NCI-H2196 treated with DMSO at 0.1 percent for 48 hours (cell line): ENCODE measurements around the gene SDK2.

ENCODE experiments used
- DNase-seq: peaks from one replicate; lab custom pipeline; 2025; ENCODE audit not compliant: unreplicated experiment; lab: John Stamatoyannopoulos, UW

SDK2 gene, protein sequence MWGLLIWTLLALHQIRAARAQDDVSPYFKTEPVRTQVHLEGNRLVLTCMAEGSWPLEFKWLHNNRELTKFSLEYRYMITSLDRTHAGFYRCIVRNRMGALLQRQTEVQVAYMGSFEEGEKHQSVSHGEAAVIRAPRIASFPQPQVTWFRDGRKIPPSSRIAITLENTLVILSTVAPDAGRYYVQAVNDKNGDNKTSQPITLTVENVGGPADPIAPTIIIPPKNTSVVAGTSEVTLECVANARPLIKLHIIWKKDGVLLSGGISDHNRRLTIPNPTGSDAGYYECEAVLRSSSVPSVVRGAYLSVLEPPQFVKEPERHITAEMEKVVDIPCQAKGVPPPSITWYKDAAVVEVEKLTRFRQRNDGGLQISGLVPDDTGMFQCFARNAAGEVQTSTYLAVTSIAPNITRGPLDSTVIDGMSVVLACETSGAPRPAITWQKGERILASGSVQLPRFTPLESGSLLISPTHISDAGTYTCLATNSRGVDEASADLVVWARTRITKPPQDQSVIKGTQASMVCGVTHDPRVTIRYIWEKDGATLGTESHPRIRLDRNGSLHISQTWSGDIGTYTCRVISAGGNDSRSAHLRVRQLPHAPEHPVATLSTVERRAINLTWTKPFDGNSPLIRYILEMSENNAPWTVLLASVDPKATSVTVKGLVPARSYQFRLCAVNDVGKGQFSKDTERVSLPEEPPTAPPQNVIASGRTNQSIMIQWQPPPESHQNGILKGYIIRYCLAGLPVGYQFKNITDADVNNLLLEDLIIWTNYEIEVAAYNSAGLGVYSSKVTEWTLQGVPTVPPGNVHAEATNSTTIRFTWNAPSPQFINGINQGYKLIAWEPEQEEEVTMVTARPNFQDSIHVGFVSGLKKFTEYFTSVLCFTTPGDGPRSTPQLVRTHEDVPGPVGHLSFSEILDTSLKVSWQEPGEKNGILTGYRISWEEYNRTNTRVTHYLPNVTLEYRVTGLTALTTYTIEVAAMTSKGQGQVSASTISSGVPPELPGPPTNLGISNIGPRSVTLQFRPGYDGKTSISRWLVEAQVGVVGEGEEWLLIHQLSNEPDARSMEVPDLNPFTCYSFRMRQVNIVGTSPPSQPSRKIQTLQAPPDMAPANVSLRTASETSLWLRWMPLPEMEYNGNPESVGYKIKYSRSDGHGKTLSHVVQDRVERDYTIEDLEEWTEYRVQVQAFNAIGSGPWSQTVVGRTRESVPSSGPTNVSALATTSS (N-terminal part only)

DNA sequence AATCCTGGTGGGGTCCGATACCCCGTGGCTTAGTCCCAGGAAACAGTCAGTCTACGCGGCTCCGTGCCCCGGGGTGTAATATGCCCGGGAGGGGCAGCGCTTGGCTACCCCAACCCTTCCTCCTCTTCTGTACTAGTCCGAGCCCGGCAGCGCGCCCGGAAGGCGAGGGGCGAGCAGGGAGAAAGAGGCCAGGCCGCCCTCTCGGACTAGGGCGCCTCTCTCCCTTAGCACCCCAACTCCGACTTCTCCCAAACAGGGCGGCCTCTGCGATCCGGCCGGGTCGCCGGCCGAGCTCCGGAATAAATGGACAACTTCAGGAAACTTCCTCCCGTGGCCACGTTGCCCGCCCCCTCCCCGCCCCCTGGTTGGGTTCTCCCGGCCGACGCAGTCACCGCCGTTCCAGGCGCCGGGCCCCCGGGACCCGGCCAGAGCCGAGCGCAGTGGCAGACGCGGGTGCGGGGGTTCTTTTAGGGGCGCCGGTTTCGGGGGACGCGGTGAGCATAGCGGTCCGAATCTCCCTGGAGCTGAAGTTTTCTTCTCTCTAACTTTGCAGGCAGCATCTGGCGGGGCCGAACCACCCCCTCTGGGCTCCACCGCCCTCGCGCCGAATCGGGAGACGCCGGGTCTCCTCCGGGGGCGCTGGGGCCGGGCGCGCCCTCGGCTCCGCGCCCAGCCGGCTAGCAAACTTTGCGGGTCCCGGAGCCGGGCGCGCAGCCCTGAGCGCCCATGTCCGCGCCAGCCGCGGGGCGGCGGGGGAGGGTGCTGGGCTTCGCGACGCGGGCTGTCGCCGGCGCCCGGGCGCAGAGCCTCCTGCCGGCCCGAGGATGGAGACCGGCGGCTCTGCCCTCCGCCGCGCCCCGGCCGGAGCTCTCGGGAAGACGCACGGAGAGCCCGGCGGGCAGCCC lies at the start of gene SDK2:
Gene SDK2 (minus strand): TSS at position 301 of the 905 bp plus-strand sequence. CDS start 357 bp downstream, outside the sequence.
- DNase-seq: no peak

DNA sequence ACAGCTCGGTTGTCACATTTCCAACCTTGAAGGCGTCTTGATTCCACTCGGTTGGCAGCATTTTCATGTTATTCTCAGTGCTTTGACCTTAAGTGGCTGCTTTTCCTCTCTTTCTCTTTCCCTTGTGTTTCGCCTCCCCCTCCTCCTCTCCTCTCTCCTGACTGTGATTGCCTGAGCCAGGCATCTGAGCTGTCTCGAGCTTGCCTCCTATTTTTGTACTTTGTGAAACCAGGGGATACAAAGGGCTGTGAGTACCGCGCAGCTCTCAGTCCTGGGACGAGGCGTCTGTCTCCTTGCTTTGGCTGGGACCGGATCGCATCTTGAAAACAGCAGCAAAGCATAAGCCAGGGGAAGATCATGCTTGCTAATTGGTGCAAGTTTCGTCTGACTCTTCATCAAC lies 48.8 kb upstream of the SDK2 start:
- no peak for DNase-seq

DNA sequence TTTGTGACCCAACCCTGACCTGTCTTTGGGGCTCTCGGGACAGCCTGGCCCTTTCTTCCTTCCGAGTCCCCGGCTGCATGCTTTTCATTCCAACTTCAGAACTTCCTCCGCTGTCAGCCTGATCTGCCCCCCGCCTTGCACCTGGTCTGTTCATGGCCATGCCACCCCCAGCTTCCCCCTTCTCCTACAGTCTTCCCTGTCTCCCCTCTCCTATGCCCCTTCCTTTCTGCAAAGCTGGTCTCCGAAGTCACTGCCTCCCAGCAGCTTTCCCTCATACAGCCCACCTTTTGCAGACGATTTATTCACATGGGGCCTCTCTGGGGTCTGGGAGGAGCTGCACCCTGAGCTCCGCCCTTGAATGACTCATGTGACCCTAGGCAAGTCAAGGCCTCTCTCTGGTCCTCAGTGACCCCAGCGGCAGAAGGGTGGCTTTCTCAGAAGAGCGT lies 47.1 kb upstream of the SDK2 start:
- no peak for DNase-seq

GRCh38 chr17:73690676-73691075 lies 46.4 kb upstream of the SDK2 start:
- no peak for DNase-seq

DNA sequence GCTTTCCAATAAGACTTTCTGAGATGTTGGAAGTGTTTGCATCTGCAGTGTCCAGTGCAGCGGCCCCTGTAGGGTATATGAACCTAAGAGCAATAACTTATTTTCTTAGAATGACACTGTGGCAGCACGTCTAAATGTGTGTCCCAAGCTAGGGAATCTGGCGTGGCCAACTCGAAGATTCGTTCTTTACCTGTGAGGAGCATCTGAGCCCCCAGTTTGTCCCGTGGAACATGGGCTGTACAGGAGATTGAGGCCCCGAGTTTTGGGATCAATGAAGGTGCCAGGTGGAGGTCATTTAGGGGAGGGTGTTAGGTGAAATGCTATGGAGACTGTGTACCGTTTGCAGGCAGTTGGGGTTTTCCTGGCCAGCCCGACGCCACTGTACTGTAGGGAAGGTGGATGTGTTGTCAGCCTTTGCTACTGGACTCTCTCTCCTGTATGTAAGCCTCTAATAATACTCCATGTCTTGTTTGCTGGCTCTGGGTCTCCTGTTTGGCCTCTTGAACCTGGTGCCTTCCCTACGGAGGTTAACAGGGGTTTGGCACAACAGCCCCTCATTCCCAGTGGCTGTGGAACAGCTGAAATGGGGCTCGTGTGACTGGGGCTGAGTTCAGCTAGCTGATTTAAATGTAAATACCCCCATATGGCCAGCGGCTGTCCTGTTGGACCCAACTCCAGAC lies 45.5 kb upstream of the SDK2 start:
- DNase-seq: no peak

DNA sequence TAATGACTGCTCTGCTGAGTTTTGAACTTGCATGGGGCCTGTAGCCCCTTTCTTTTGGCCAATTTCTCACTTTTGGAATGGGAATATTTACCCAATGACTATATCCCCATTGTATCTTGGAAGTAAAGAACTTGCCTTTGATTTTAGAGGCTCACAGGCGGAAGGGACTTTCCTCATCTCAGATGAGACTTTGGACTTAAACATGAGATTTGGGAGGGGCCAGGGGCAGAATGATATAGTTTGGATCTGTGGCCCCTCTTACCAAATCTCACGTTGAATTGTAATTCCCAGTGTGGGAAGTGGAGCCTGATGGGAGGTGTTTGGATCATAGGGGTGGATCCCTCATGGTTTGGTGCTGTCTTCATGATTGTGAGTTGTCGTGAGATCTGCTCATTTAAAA lies 42.7 kb upstream of the SDK2 start:
- no peak for DNase-seq

DNA sequence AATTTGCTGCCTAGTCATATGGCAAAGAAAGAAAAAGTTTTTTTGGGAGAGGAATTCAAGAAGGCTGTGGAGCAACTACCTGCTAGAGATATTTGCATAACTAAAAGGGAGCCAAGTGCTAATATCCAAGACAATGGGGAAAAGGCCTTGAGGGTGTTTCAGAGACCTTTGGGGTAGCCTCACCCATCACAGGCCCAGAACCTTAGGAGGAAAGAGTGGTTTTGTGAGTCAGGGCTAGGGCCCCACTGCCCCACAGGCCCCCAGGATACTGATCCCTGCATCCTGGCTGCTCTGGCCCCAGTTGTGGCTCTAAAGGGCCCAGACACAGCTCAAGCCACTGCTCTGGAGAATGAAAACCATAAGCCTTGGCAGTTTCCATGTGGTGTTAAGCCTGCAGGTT lies 41.9 kb upstream of the SDK2 start:
- no peak for DNase-seq

GRCh38 chr17:73684183-73684582 lies 39.9 kb upstream of the SDK2 start:
- DNase-seq: no peak

- DNase-seq: no peak
Observed at GRCh38 chr17:73683771-73684170, 39.5 kb upstream of the SDK2 start.

DNA sequence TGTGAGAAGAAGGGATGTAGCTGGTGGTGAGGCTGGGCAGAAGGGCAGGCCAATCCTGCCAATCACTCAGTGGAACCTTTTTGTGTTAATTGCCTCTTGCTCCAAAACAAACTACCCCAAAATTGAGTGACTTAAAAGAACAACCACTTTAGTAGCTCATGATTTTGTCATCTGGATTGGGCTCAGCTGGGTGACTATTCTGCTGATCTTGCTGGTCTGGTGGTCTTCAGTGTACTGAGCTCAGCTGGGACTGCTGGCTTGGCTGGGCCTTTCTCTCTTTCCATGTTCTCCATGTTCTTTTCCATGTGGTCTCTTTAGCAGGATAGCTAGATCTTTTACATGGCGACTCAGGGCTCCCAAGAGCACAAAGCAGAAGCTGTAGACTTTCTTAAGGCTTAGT lies 37.7 kb upstream of the SDK2 start:
- no peak for DNase-seq

GRCh38 chr17:73679476-73679875 lies 35.2 kb upstream of the SDK2 start:
- DNase-seq: no peak

DNA sequence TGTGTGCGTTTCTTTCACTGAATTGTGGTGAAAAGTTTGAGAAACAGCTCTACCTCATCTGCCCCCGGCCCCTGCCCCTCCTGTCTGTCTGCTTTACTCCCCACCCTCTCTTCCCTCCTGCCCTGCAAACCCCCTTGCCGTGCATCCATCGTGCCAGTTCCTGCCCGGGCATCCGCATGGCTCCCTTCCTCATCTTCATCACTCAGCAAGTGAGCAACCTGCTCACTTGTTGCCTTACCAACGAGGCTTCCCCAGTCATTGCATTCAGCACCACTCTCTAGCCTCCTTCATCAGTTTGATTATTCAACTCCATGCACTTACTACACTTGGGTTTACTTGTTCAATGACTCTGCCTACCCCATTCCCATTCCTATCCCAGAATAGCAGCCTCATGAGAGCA lies 34.8 kb upstream of the SDK2 start:
- DNase-seq: no peak

GRCh38 chr17:73669771-73670170 lies 25.5 kb upstream of the SDK2 start:
- no peak for DNase-seq

DNA sequence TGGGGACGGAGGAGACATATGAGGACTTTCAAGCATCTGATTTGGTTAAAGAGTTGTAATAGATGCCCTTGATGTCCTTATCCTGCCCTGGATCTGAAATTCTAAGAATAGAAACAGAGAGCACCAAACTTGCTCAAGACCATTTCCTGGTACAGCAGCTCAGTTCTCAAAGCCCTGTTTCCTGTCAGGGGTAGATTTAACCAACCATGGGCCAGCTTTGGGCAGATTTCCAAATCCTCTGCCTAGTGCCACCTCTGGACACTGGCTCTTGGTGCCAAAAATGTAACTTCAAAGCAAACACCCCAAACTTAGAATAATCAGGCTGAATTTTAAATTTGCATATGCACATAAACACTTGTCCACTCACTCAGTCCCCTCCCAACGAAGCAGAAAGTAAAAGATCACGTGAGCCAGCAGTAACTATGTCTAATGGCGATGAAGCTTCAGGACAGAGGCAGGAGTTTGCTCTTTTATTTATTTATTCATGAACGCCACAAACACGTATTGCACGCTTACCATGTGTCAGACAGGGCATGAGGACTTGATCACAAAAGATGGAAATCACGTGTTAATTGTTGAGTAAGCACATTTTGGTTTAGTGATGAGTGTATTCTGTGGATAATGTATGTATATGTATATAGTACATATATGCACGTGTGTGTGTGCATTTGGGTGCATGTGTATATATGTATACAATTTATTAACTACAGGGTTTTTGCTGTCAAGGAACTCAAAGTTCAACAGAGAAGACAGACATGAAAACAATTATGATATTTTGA lies 23.1 kb upstream of the SDK2 start:
- no peak for DNase-seq

- DNase-seq: no peak
Observed at GRCh38 chr17:73663614-73664013, 19.4 kb upstream of the SDK2 start.

GRCh38 chr17:73660366-73660765 lies 16.1 kb upstream of the SDK2 start:
- no peak for DNase-seq

GRCh38 chr17:73658821-73659515 lies 14.7 kb upstream of the SDK2 start:
- DNase-seq: no peak

- no peak for DNase-seq
Observed at GRCh38 chr17:73657473-73658116, 13.3 kb upstream of the SDK2 start.
